GM23338 (cell line): Measurements from ENCODE around the gene NDST1. TPM values are rescaled to one million over a fixed set of nuclear protein-coding genes. Genes with fewer than 3 reads are reported as not detected.

Experiments
- ATAC-seq: fragments of 200-7000 bp; cut with Tn5 transposase; 3 replicates; pipeline ENCODE4 v1.9.1; 2020
- DNase-seq: peaks from one replicate; pipeline ENCODE4 v3.0.0-alpha.2; 2015; ENCODE audit warnings: low spot score
- H2AFZ ChIP-seq: fragments of 200-600 bp; sonication (generic); 2 replicates; pipeline ENCODE4 v1.8.0; 2016; ENCODE audit warnings: antibody characterized with exemption, mild to moderate bottlenecking, moderate library complexity
- H3F3A ChIP-seq: fragments of 200-600 bp; sonication (generic); replicated peaks from 2 replicates; pipeline ENCODE4 v1.8.0; 2017; ENCODE audit warnings: antibody characterized with exemption, mixed run types, low read depth
- H3K27ac ChIP-seq: fragments of 200-600 bp; sonication (generic); 2 replicates; pipeline ENCODE4 v1.6.1; 2016; ENCODE audit warnings: low read depth
- H3K27me3 ChIP-seq: fragments of 200-600 bp; sonication (generic); 2 replicates; pipeline ENCODE4 v1.8.0; 2016; ENCODE audit warnings: mild to moderate bottlenecking, mixed run types, moderate library complexity; ENCODE audit not compliant: insufficient read depth
- H3K36me3 ChIP-seq: fragments of 200-600 bp; sonication (generic); 2 replicates; pipeline ENCODE4 v1.8.0; 2016; ENCODE audit warnings: mild to moderate bottlenecking; ENCODE audit not compliant: insufficient read depth
- H3K4me1 ChIP-seq: fragments of 200-600 bp; sonication (generic); 2 replicates; pipeline ENCODE4 v1.8.0; 2016; ENCODE audit warnings: mild to moderate bottlenecking, moderate library complexity; ENCODE audit not compliant: insufficient read depth
- H3K4me2 ChIP-seq: fragments of 200-600 bp; sonication (generic); 2 replicates; pipeline ENCODE4 v1.7.1; 2017; ENCODE audit warnings: mixed run types
- H3K4me3 ChIP-seq: fragments of 200-600 bp; sonication (generic); 2 replicates; pipeline ENCODE4 v1.6.1; 2016; ENCODE audit warnings: mixed run types
- H3K79me2 ChIP-seq: fragments of 200-600 bp; sonication (generic); replicated peaks from 2 replicates; pipeline ENCODE4 v1.8.0; 2017; ENCODE audit warnings: mild to moderate bottlenecking; ENCODE audit not compliant: insufficient read depth
- H3K9me2 ChIP-seq: fragments of 200-600 bp; sonication (generic); 2 replicates; pipeline ENCODE4 v1.8.0; 2017; ENCODE audit not compliant: insufficient read depth
- H4K20me1 ChIP-seq: fragments of 200-600 bp; sonication (generic); replicated peaks from 2 replicates; pipeline ENCODE4 v1.8.0; 2017; ENCODE audit warnings: mild to moderate bottlenecking; ENCODE audit not compliant: insufficient read depth
- H3K27ac Mint-ChIP-seq: 2 replicates; pipeline ENCODE4 v1.8.0; 2020; ENCODE audit warnings: inconsistent platforms, mild to moderate bottlenecking, moderate library complexity, mixed read lengths
- H3K27me3 Mint-ChIP-seq: 3 replicates; pipeline ENCODE4 v1.8.0; 2022; ENCODE audit warnings: low read depth, mild to moderate bottlenecking, moderate library complexity, mixed read lengths, inconsistent platforms; ENCODE audit not compliant: insufficient read depth, poor library complexity
- H3K36me3 Mint-ChIP-seq: 3 replicates; pipeline ENCODE4 v1.8.0; 2021; ENCODE audit warnings: low read depth, mild to moderate bottlenecking, inconsistent platforms, moderate library complexity, mixed read lengths
- H3K4me1 Mint-ChIP-seq: 3 replicates; pipeline ENCODE4 v1.8.0; 2020; ENCODE audit warnings: mild to moderate bottlenecking, inconsistent platforms, mixed read lengths
- H3K4me3 Mint-ChIP-seq: 3 replicates; pipeline ENCODE4 v1.8.0; 2021; ENCODE audit warnings: moderate library complexity, mild to moderate bottlenecking, inconsistent platforms, mixed read lengths
- H3K9me3 Mint-ChIP-seq: 3 replicates; pipeline ENCODE4 v1.8.0; 2020; ENCODE audit warnings: moderate library complexity, mild to moderate bottlenecking, inconsistent platforms, mixed read lengths
- CREB1 ChIP-seq: fragments of 250-450 bp; sonication (Bioruptor Pico); IDR thresholded peaks from 2 replicates; pipeline ENCODE4 v1.5.0; 2020; ENCODE audit warnings: low read depth, mild to moderate bottlenecking, moderate library complexity
- CTCF ChIP-seq, 2 experiments: fragments of 200-600 bp in 1 of 2; sonication (generic) in 1 of 2; conservative IDR thresholded peaks; 2 replicates each; pipeline versions ENCODE4 v1.5.1 to v1.6.1; 2016 to 2017; ENCODE audit warnings: antibody characterized with exemption in 2 of 2, low read depth in 2 of 2, mild to moderate bottlenecking in 2 of 2, moderate library complexity in 1 of 2
- ETS1 ChIP-seq: IDR thresholded peaks from 2 replicates; pipeline ENCODE4 v1.6.1; 2016; ENCODE audit warnings: antibody characterized with exemption
- EZH2 ChIP-seq: fragments of 200-600 bp; sonication (generic); IDR thresholded peaks from one replicate; pipeline ENCODE4 v1.8.0; 2017; ENCODE audit warnings: antibody characterized with exemption, mild to moderate bottlenecking, low read depth; ENCODE audit not compliant: unreplicated experiment
- EZH2phosphoT487 ChIP-seq: fragments of 200-600 bp; sonication (generic); IDR thresholded peaks from one replicate; pipeline ENCODE4 v1.8.1; 2018; ENCODE audit warnings: antibody characterized with exemption; ENCODE audit not compliant: unreplicated experiment
- NANOG ChIP-seq: IDR thresholded peaks from 2 replicates; pipeline ENCODE4 v1.6.1; 2016; ENCODE audit warnings: antibody characterized with exemption, borderline replicate concordance
- POLR2AphosphoS5 ChIP-seq: IDR thresholded peaks from 2 replicates; pipeline ENCODE4 v1.6.1; 2016; ENCODE audit warnings: antibody characterized with exemption, low read depth
- STAT1 ChIP-seq: IDR thresholded peaks from one replicate; pipeline ENCODE4 v1.6.1; 2016; ENCODE audit warnings: antibody characterized with exemption; ENCODE audit not compliant: unreplicated experiment
- ZNF114 ChIP-seq: fragments of 250-450 bp; sonication (Bioruptor Pico); IDR thresholded peaks from 2 replicates; pipeline ENCODE4 v1.5.0; 2020; ENCODE audit warnings: mild to moderate bottlenecking, moderate library complexity
- ZNF331 ChIP-seq: fragments of 250-450 bp; sonication (Bioruptor Pico); IDR thresholded peaks from 2 replicates; pipeline ENCODE4 v1.5.0; 2020; ENCODE audit warnings: low read depth, mild to moderate bottlenecking, moderate library complexity
- polyA plus RNA-seq: library from polyadenylated mRNA; unstranded; fragments of >200 nt; fragmentation: Nextera tagmentation; extraction: Ambion mirVana; gene quantifications from 2 replicates; pipeline ENCODE4 v1.2.1, GENCODE V29; 2016
- total RNA-seq: library from RNA; depleted of rRNA; stranded (reverse); fragments of >200 nt; shearing (Covaris generic); gene quantifications from 2 replicates; pipeline ENCODE4 v1.2.3, GENCODE V29; 2014

Gene NDST1
- total and polyA plus RNA-seq, 2 experiments from 2014 or later = 7.3 to 85.0 TPM

- no peak for ATAC-seq
- H3K79me2 ChIP-seq = peaks cover 81% of the 10 kb centered on the region
Measured at GRCh38 chr5:150520747-150521521, 13.0 kb downstream of the NDST1 start.

GRCh38 chr5:150521522-150521817, 13.5 kb downstream of the NDST1 start:
- Histone ChIP-seq H3K27ac (no peak overlapping the region), H3K4me3 (no peak overlapping the region), H3K27me3 (no peaks in the 10 kb centered on the region), H3F3A (peaks cover 9% of the 10 kb centered on the region; the same call in 1 of the 2 replicates), H3K9me2 (no peaks in the 10 kb centered on the region), H3K79me2 (peaks cover 81% of the 10 kb centered on the region), H2AFZ (no peak overlapping the region), H3K4me1 (peaks cover 34% of the 10 kb centered on the region), H4K20me1 (peaks cover 27% of the 10 kb centered on the region), H3K4me2 (no peak overlapping the region), H3K36me3 (no peaks in the 10 kb centered on the region)
- Mint-ChIP-seq H3K9me3 (no peaks in the 10 kb centered on the region), H3K27ac (no peak overlapping the region), H3K27me3 (peaks cover 7% of the 10 kb centered on the region), H3K4me3 (no peak overlapping the region), H3K36me3 (peaks cover 18% of the 10 kb centered on the region), H3K4me1 (peaks cover 51% of the 10 kb centered on the region)
- TF ChIP-seq CREB1 (CRISPR knock-in tag) = no peak
- no peak for ATAC-seq
- no peak for DNase-seq

More at GRCh38 chr5:150520747-150521521, 13.0 kb downstream of the NDST1 start:
- H3K4me2 ChIP-seq = no peak overlapping the region
- peaks cover 7% of the 10 kb centered on the region for H3K27me3 Mint-ChIP-seq
- no peak for DNase-seq
- peaks cover 22% of the 10 kb centered on the region for H4K20me1 ChIP-seq
- H3K27ac Mint-ChIP-seq = peak overlapping the region; percentile 51; the same call in 1 of the 2 replicates
- H3K27me3 ChIP-seq = no peaks in the 10 kb centered on the region
- H3K4me3 Mint-ChIP-seq = no peak overlapping the region
- H3K27ac ChIP-seq = no peak overlapping the region
- TF ChIP-seq ETS1 = no peak
- H3K36me3 Mint-ChIP-seq = peaks cover 16% of the 10 kb centered on the region
- no peak overlapping the region for H2AFZ ChIP-seq
- peaks cover 28% of the 10 kb centered on the region for H3K4me1 ChIP-seq
- H3K9me2 ChIP-seq = no peaks in the 10 kb centered on the region
- H3K36me3 ChIP-seq = no peaks in the 10 kb centered on the region
- H3K4me1 Mint-ChIP-seq = peaks cover 49% of the 10 kb centered on the region
- peaks cover 4% of the 10 kb centered on the region; the same call in 1 of the 2 replicates for H3F3A ChIP-seq
- H3K4me3 ChIP-seq = no peak overlapping the region
- no peaks in the 10 kb centered on the region for H3K9me3 Mint-ChIP-seq

GRCh38 chr5:150521939-150522503, 14.1 kb downstream of the NDST1 start:
- Histone ChIP-seq H3K4me3 (no peak overlapping the region), H3K4me1 (peaks cover 35% of the 10 kb centered on the region), H3K4me2 (no peak overlapping the region), H3K27me3 (no peaks in the 10 kb centered on the region), H3K79me2 (peaks cover 81% of the 10 kb centered on the region), H4K20me1 (peaks cover 32% of the 10 kb centered on the region), H3K27ac (no peak overlapping the region), H3K9me2 (no peaks in the 10 kb centered on the region), H3F3A (peaks cover 11% of the 10 kb centered on the region; the same call in 1 of the 2 replicates), H2AFZ (no peak overlapping the region), H3K36me3 (no peaks in the 10 kb centered on the region)
- Mint-ChIP-seq H3K4me1 (peaks cover 54% of the 10 kb centered on the region), H3K9me3 (no peaks in the 10 kb centered on the region), H3K27me3 (peaks cover 7% of the 10 kb centered on the region), H3K4me3 (no peak overlapping the region), H3K27ac (no peak overlapping the region), H3K36me3 (peaks cover 18% of the 10 kb centered on the region)
- DNase-seq (no peak), ATAC-seq (no peak)
- TF ChIP-seq EZH2 (no peak), POLR2AphosphoS5 (no peak), ETS1 (no peak), CREB1 (CRISPR knock-in tag) (no peak), STAT1 (no peak), ZNF331 (CRISPR knock-in tag) (no peak), EZH2phosphoT487 (no peak), CTCF (conservative IDR thresholded peaks at IDR 0.05; ENCODE audit: low read depth in 2 of 2) (no peak), NANOG (no peak), ZNF114 (CRISPR knock-in tag) (no peak)
